SK-N-SH treated with all-trans-retinoic acid at 6 μM for 48 hours (cell line): ENCODE data around the gene PPP6R1.
A peak's percentile ranks its signal among the peaks of the same experiment; 100 is the strongest.
"Not testable (repeated sequence)": the region's sequence is repeated elsewhere in the genome, so short reads cannot be mapped to it uniquely, and the experiment has no call there.

Experiments used
- ATAC-seq: fragments of 200-7000 bp; cut with Tn5 transposase; 3 replicates; pipeline ENCODE4 v1.9.1; 2020; ENCODE audit warnings: mild to moderate bottlenecking, moderate library complexity
- ARNTL ChIP-seq: fragments of 450-650 bp; formaldehyde crosslinking; IDR thresholded peaks from 2 replicates; pipeline ENCODE4 v1.5.0; 2020; ENCODE audit warnings: low read depth, mild to moderate bottlenecking, moderate library complexity, borderline replicate concordance
- BACH2 ChIP-seq: fragments of 250-450 bp; sonication (Bioruptor Pico); IDR thresholded peaks from 2 replicates; pipeline ENCODE4 v1.9.0; 2021; ENCODE audit warnings: mild to moderate bottlenecking, borderline replicate concordance
- CSDC2 ChIP-seq: fragments of 250-450 bp; sonication (Bioruptor Pico); IDR thresholded peaks from 2 replicates; pipeline ENCODE4 v1.5.0; 2020; ENCODE audit warnings: mild to moderate bottlenecking, moderate library complexity
- CSRNP3 ChIP-seq: fragments of 250-450 bp; sonication (Bioruptor Pico); IDR thresholded peaks from 2 replicates; pipeline ENCODE4 v1.5.1; 2021; ENCODE audit warnings: mild to moderate bottlenecking, moderate library complexity
- ESRRG ChIP-seq: fragments of 250-450 bp; sonication (Bioruptor Pico); IDR thresholded peaks from 2 replicates; pipeline ENCODE4 v1.6.1; 2021; ENCODE audit warnings: mild to moderate bottlenecking
- GLIS3 ChIP-seq: fragments of 250-450 bp; sonication (Bioruptor Pico); IDR thresholded peaks from 2 replicates; pipeline ENCODE4 v1.5.0; 2020; ENCODE audit warnings: mild to moderate bottlenecking, moderate library complexity
- ISL1 ChIP-seq: fragments of 250-450 bp; sonication (Bioruptor Pico); IDR thresholded peaks from 2 replicates; pipeline ENCODE4 v2.1.2; 2022; ENCODE audit warnings: mild to moderate bottlenecking, moderate library complexity
- OSR1 ChIP-seq: fragments of 250-450 bp; sonication (Bioruptor Pico); IDR thresholded peaks from 2 replicates; pipeline ENCODE4 v1.8.0; 2022; ENCODE audit warnings: moderate library complexity, mild to moderate bottlenecking, inconsistent platforms
- PATZ1 ChIP-seq: fragments of 250-450 bp; sonication (Bioruptor Pico); IDR thresholded peaks from 2 replicates; pipeline ENCODE4 v1.8.0; 2020; ENCODE audit warnings: mild to moderate bottlenecking, moderate library complexity, borderline replicate concordance
- POU6F1 ChIP-seq: fragments of 250-450 bp; sonication (Bioruptor Pico); IDR thresholded peaks from 2 replicates; pipeline ENCODE4 v1.8.0; 2021; ENCODE audit warnings: low read depth, mild to moderate bottlenecking, moderate library complexity, borderline replicate concordance
- PPARA ChIP-seq: fragments of 250-450 bp; sonication (Bioruptor Pico); IDR thresholded peaks from 2 replicates; pipeline ENCODE4 v1.5.0; 2020; ENCODE audit warnings: mild to moderate bottlenecking, borderline replicate concordance
- RARB ChIP-seq: fragments of 250-450 bp; sonication (Bioruptor Pico); IDR thresholded peaks from 2 replicates; pipeline ENCODE4 v1.8.0; 2021; ENCODE audit warnings: mild to moderate bottlenecking, moderate library complexity
- SNAI2 ChIP-seq: fragments of 250-450 bp; sonication (Bioruptor Pico); IDR thresholded peaks from 2 replicates; pipeline ENCODE4 v1.5.0; 2020; ENCODE audit warnings: mild to moderate bottlenecking, moderate library complexity
- TCF4 ChIP-seq: fragments of 250-450 bp; sonication (Bioruptor Pico); IDR thresholded peaks from 2 replicates; pipeline ENCODE4 v1.8.0; 2021; ENCODE audit warnings: mild to moderate bottlenecking, moderate library complexity, borderline replicate concordance
- TOX ChIP-seq: fragments of 250-450 bp; sonication (Bioruptor Pico); IDR thresholded peaks from 2 replicates; pipeline ENCODE4 v1.8.0; 2021; ENCODE audit warnings: mild to moderate bottlenecking, moderate library complexity, borderline replicate concordance
- ZFP3 ChIP-seq: fragments of 250-450 bp; sonication (Bioruptor Pico); IDR thresholded peaks from 2 replicates; pipeline ENCODE4 v1.5.0; 2020; ENCODE audit warnings: mild to moderate bottlenecking, moderate library complexity
- ZNF565 ChIP-seq: fragments of 450-650 bp; formaldehyde crosslinking; conservative IDR thresholded peaks from 2 replicates; pipeline ENCODE4 v1.5.0; 2020; ENCODE audit warnings: low read depth, mild to moderate bottlenecking, moderate library complexity
- ZNF70 ChIP-seq: fragments of 450-650 bp; formaldehyde crosslinking; IDR thresholded peaks from 2 replicates; pipeline ENCODE4 v1.5.0; 2020; ENCODE audit warnings: mild to moderate bottlenecking, moderate library complexity
- ZNF8 ChIP-seq: fragments of 450-650 bp; formaldehyde crosslinking; IDR thresholded peaks from 2 replicates; pipeline ENCODE4 v1.5.0; 2020; ENCODE audit warnings: mild to moderate bottlenecking, moderate library complexity
- TF ChIP-seq, protein P1 (sequence below): fragments of 250-450 bp; sonication (Bioruptor Pico); IDR thresholded peaks from 2 replicates; pipeline ENCODE4 v1.5.0; 2020; ENCODE audit warnings: mild to moderate bottlenecking, moderate library complexity

Gene PPP6R1

GRCh38 chr19:55206664-55207500 lies 51.9 kb downstream of the PPP6R1 start:
- TF ChIP-seq TCF4 (CRISPR knock-in tag): peak; percentile 25; the same call in 1 of the 2 replicates
- TF ChIP-seq CSRNP3 (CRISPR knock-in tag): no peak
- TF ChIP-seq POU6F1 (CRISPR knock-in tag): no peak
- TF ChIP-seq PATZ1 (CRISPR knock-in tag): no peak
- TF ChIP-seq ZNF70 (CRISPR knock-in tag): no peak
- TF ChIP-seq OSR1 (CRISPR knock-in tag): no peak
- no peak for TF ChIP-seq ZNF565
- no peak for TF ChIP-seq GLIS3
- no peak for TF ChIP-seq SNAI2 (CRISPR knock-in tag)
- ATAC-seq: peak; percentile 96

GRCh38 chr19:55202199-55202598 lies 56.6 kb downstream of the PPP6R1 start:
- ATAC-seq: not testable (repeated sequence)

- no peak for TF ChIP-seq ARNTL (CRISPR knock-in tag)
- TF ChIP-seq CSDC2 (CRISPR knock-in tag): no peak
- no peak for TF ChIP-seq GLIS3
- TF ChIP-seq, protein P1, sequence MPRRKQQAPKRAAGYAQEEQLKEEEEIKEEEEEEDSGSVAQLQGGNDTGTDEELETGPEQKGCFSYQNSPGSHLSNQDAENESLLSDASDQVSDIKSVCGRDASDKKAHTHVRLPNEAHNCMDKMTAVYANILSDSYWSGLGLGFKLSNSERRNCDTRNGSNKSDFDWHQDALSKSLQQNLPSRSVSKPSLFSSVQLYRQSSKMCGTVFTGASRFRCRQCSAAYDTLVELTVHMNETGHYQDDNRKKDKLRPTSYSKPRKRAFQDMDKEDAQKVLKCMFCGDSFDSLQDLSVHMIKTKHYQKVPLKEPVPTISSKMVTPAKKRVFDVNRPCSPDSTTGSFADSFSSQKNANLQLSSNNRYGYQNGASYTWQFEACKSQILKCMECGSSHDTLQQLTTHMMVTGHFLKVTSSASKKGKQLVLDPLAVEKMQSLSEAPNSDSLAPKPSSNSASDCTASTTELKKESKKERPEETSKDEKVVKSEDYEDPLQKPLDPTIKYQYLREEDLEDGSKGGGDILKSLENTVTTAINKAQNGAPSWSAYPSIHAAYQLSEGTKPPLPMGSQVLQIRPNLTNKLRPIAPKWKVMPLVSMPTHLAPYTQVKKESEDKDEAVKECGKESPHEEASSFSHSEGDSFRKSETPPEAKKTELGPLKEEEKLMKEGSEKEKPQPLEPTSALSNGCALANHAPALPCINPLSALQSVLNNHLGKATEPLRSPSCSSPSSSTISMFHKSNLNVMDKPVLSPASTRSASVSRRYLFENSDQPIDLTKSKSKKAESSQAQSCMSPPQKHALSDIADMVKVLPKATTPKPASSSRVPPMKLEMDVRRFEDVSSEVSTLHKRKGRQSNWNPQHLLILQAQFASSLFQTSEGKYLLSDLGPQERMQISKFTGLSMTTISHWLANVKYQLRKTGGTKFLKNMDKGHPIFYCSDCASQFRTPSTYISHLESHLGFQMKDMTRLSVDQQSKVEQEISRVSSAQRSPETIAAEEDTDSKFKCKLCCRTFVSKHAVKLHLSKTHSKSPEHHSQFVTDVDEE (CRISPR knock-in tag): no peak
- TF ChIP-seq CSRNP3 (CRISPR knock-in tag): no peak
- no peak for TF ChIP-seq ISL1 (CRISPR knock-in tag)
- no peak for TF ChIP-seq POU6F1 (CRISPR knock-in tag)
- TF ChIP-seq PPARA: no peak
- no peak for TF ChIP-seq SNAI2 (CRISPR knock-in tag)
- TF ChIP-seq ZNF70 (CRISPR knock-in tag): no peak
- no peak for TF ChIP-seq ZNF8 (CRISPR knock-in tag)
- TF ChIP-seq ESRRG: no peak
- TF ChIP-seq ZFP3: no peak
- TF ChIP-seq TOX (CRISPR knock-in tag): no peak
- no peak for TF ChIP-seq RARB
- TF ChIP-seq TCF4 (CRISPR knock-in tag): no peak
- TF ChIP-seq ZNF565: no peak
- TF ChIP-seq BACH2 (CRISPR knock-in tag): no peak
- TF ChIP-seq PATZ1 (CRISPR knock-in tag): no peak
- no peak for ATAC-seq
Measured at GRCh38 chr19:55199620-55200204, 59.1 kb downstream of the PPP6R1 start.
